Activated CD4-positive, alpha-beta T cell treated with anti-CD3 and anti-CD28 coated beads for 1 hour (primary cell): Measurements from ENCODE around the gene SPAG6.

Source experiments
- DNase-seq: peaks from one replicate; pipeline ENCODE4 v3.0.0-alpha.2; 2020

SPAG6 gene

GRCh38 chr10:22464966-22465629 is 119.8 kb downstream of the SPAG6 start:
- DNase-seq: no peak

DNA sequence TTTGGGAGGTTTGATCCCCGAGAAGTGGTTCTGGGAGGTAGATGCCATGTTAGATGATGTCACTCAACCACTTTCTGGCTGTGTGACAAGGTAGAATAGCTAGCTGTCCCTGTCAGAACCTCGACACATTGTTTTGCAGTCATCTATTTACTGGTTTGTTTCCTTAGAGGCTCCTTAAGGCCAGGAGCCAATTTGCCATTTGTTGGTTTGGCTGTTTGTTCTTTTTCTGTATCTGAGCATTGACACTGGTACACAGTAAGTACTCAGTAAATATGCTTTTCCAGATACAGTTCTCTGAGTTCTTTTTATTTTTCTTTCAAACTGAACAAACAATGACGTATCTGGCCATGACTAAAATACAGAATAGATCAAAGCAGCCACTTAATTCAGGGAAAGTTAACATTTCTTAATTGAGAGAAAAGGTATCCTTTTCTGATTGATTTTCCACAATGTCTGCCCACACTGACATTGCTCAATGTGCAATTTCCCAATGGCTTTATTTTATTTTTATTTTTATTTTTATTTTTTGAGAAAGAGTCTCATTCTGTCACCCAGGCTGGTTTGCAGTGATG is 121.6 kb downstream of the SPAG6 start:
- no peak for DNase-seq
